VCaP (cell line): ENCODE measurements around the gene UPF3A.

Experiments used
- H3K27ac ChIP-seq: fragments of 450-650 bp; 2 replicates; pipeline ENCODE4 v1.5.1; 2017
- TF ChIP-seq, protein P1 (sequence below): fragments of 450-650 bp; conservative IDR thresholded peaks from 2 replicates; pipeline ENCODE4 v1.5.1; 2017; ENCODE audit warnings: mild to moderate bottlenecking, moderate library complexity

UPF3A gene

DNA sequence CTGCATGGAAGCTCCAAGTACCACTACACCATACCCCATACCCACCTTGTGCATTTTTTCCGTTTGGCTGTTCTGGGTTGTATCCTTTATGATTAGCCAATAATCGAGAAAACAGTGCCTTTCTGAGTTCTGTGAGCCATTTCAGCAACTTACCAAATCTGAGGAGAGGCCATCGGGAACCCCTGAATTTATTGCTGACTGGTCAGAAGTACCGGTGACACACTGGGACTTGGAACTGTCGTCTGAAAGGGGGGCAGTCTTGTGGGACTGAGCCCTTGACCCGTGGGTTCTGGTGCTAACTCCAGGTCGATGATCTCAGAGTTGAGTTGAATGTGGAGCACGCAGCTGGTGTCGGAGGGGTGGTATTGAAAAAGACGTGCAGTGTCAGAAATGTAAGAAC is 15.0 kb downstream of the UPF3A start:
- TF ChIP-seq, protein P1, sequence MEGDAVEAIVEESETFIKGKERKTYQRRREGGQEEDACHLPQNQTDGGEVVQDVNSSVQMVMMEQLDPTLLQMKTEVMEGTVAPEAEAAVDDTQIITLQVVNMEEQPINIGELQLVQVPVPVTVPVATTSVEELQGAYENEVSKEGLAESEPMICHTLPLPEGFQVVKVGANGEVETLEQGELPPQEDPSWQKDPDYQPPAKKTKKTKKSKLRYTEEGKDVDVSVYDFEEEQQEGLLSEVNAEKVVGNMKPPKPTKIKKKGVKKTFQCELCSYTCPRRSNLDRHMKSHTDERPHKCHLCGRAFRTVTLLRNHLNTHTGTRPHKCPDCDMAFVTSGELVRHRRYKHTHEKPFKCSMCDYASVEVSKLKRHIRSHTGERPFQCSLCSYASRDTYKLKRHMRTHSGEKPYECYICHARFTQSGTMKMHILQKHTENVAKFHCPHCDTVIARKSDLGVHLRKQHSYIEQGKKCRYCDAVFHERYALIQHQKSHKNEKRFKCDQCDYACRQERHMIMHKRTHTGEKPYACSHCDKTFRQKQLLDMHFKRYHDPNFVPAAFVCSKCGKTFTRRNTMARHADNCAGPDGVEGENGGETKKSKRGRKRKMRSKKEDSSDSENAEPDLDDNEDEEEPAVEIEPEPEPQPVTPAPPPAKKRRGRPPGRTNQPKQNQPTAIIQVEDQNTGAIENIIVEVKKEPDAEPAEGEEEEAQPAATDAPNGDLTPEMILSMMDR, result no peak
- no peak overlapping the region for H3K27ac ChIP-seq

DNA sequence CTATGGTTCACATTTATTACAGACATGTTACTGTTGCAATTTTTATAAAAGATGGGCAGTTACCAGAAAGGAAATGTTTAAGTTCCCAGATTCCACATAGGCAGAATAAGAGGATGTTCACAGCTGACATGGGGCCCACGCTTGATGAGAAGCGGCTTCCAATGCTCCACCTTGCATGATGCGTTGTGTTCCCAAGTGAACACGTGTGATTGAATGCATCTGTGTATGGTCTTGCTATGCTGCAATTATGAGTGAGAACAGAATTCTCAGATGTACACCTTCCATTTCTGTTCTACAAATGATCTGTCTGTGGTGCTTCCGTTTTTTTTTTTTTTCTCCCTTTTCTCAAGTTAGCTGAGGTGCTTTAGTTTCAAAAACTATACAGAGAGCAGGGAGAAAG is 15.5 kb downstream of the UPF3A start:
- TF ChIP-seq, protein P1, result no peak
- H3K27ac ChIP-seq, result no peak overlapping the region

DNA sequence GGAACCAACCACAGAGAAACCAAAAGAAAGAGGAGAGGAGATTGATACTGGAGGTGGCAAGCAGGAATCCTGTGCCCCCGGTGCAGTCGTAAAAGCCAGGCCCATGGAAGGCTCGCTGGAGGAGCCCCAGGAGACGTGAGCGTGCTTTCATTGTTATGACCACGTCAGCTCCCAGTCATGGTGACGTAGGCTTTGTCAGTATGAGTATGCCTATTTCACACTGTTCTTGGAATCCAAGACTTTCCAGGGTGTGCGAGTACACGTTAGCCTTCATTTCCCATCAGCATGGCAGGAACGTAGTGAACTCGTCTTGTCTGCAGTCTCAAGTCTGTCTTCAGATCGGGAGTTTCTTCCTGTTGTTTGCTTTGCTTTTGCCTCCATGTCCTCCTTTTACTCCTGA is 17.5 kb downstream of the UPF3A start:
- TF ChIP-seq, protein P1, result no peak
- H3K27ac ChIP-seq, result no peak overlapping the region

DNA sequence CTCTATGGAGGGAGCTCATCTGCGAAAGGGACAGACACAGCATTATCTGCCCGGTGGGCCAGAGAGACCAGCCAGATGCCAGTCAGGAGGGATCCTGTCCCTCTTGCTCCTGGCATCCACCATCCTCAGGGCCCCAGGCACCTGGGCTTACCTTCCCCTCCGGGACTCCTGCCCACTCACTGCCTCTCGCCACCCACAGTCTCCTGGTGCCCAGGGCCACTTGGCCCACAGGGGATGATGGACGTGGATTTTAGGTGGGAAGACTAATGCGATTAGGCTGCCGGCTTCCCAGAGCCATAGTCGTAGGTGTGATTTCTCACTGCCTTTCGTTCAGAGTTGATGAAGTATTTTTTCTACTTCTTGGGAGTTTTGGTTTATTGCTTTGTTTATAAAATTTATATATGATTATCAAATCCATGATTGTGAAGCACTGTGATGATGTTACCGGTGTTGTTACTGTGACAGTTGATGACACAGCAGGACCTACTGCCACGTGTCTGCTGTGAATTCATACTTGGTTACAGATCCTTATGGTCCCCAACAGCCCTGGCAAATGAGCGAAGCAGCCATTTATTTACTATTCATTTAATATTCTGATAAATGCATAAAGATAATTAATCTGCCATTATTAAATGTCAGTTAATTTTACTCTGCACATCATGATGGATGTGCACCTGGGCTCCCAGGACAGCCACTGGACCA is 18.4 kb downstream of the UPF3A start:
- H3K27ac ChIP-seq, result no peak overlapping the region
- TF ChIP-seq, protein P1, result no peak

DNA sequence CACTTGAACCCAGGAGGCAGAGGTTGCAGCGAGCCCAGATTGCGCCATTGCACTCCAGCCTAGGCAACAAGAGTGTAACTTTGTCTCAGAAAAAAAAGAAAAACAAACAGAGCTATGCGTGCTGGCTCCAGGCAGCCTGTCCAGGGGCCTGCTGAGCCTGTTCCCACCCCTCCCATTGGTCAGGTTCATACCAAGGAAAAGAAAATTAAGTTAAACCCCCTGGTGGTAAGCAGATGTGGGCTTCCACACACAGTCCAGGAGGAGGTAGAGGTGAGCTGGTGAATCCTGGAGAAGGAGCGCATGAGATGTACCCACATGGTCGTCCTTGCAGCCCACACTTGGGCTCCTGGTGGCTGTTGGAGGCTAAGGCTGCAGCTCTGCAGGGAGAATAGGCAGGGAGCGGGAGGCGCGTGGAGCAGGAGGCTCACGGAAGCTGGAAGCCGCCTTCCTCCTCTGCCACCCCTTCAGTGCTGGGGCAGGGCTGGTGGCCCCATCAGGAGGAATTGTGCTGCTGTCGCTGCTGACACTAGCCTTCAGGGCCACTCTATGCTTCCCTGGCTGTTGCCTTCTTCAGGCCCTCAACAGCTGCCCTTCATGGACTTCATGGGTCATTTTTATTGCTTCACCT is 22.4 kb downstream of the UPF3A start:
- no peak overlapping the region for H3K27ac ChIP-seq
- TF ChIP-seq, protein P1, result no peak

DNA sequence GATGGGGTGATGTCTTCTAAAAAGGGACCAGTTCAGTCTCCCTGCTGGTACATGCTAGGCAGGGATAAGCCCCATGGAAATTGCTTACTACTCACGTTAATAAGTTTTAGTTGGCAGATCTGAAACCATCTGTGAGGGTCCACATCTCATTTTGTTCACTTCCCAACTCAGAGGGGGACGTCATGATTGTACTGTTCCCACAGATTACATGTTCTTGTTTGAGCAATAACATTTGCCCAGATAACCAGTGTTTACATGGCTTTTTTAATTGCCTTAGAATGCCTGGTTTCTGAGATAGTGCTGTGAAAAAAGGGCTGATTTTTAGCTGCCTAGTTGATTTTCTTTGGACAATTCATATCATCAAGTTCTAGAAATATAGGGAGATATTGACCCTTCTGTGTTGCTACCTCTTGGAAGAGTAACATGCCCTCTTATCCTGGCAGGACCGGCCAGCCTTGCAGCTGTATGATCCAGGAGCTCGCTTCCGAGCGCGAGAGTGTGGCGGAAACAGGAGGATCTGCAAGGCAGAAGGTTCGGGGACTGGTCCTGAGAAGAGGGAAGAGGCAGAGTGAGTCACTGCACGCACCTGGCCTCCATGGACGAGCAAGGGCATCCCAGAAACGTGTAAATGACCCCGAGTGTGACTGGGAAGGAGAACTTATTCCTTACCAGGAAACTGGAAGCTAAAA is 23.1 kb downstream of the UPF3A start:
- H3K27ac ChIP-seq, result no peak overlapping the region
- TF ChIP-seq, protein P1, result no peak

DNA sequence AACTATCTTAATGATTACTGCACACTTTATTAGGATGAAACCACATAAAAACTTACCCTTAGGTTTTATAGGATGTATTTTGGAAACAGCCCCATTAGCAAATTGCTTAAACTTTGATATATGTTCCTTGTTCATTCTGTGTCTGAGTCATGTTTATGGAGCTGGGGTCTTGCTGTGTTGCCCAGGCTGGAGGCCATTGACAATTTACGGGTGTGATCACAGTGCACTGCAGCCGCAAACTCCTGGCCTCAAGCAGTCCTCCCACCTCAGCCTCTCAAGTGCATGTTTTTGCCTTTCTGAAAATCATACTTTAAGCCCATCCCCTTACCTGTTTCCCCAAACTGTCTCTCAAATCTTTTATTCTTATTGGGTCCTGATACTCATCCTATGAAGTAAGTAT is 27.7 kb downstream of the UPF3A start:
- TF ChIP-seq, protein P1, result no peak
- no peak overlapping the region for H3K27ac ChIP-seq
